ENCODE measurements around the gene CTIF.

DNA sequence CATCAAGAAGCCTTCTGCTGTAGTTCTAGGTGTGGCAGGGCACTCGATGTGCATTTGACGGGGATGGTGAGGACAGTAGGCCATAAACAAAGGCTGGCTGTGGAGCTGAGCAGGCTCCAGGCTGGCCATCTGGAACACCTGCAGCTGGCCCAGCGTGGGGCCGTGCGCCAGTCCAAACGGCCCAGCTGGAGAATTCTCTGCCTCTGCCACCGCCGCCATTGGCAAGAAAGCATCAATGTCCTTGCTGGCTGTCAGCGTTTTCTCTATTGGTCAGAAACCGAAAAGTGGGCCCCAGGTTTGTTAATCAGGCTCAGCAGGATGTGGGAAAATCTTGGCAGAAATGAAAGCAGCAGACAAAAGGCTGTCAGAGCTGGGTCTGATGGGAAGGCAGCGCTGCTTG, 24.0 kb upstream of the CTIF start:
- TF ChIP-seq, protein P1, sequence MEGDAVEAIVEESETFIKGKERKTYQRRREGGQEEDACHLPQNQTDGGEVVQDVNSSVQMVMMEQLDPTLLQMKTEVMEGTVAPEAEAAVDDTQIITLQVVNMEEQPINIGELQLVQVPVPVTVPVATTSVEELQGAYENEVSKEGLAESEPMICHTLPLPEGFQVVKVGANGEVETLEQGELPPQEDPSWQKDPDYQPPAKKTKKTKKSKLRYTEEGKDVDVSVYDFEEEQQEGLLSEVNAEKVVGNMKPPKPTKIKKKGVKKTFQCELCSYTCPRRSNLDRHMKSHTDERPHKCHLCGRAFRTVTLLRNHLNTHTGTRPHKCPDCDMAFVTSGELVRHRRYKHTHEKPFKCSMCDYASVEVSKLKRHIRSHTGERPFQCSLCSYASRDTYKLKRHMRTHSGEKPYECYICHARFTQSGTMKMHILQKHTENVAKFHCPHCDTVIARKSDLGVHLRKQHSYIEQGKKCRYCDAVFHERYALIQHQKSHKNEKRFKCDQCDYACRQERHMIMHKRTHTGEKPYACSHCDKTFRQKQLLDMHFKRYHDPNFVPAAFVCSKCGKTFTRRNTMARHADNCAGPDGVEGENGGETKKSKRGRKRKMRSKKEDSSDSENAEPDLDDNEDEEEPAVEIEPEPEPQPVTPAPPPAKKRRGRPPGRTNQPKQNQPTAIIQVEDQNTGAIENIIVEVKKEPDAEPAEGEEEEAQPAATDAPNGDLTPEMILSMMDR (IDR thresholded peaks at IDR 0.05; ENCODE audit: poor library complexity, severe bottlenecking) = no peak
- TF ChIP-seq EP300 (conservative IDR thresholded peaks at IDR 0.05; ENCODE audit: poor library complexity, severe bottlenecking) (no peak), SMC3 (conservative IDR thresholded peaks at IDR 0.05; ENCODE audit: poor library complexity) (no peak), POLR2AphosphoS5 (IDR thresholded peaks at IDR 0.05) (no peak), EZH2 (IDR thresholded peaks at IDR 0.05; ENCODE audit: borderline replicate concordance, insufficient read depth, low read length, poor library complexity, severe bottlenecking) (no peak), MXI1 (conservative IDR thresholded peaks at IDR 0.05; ENCODE audit: poor library complexity, severe bottlenecking) (no peak)
- TF ChIP-seq, protein P2, sequence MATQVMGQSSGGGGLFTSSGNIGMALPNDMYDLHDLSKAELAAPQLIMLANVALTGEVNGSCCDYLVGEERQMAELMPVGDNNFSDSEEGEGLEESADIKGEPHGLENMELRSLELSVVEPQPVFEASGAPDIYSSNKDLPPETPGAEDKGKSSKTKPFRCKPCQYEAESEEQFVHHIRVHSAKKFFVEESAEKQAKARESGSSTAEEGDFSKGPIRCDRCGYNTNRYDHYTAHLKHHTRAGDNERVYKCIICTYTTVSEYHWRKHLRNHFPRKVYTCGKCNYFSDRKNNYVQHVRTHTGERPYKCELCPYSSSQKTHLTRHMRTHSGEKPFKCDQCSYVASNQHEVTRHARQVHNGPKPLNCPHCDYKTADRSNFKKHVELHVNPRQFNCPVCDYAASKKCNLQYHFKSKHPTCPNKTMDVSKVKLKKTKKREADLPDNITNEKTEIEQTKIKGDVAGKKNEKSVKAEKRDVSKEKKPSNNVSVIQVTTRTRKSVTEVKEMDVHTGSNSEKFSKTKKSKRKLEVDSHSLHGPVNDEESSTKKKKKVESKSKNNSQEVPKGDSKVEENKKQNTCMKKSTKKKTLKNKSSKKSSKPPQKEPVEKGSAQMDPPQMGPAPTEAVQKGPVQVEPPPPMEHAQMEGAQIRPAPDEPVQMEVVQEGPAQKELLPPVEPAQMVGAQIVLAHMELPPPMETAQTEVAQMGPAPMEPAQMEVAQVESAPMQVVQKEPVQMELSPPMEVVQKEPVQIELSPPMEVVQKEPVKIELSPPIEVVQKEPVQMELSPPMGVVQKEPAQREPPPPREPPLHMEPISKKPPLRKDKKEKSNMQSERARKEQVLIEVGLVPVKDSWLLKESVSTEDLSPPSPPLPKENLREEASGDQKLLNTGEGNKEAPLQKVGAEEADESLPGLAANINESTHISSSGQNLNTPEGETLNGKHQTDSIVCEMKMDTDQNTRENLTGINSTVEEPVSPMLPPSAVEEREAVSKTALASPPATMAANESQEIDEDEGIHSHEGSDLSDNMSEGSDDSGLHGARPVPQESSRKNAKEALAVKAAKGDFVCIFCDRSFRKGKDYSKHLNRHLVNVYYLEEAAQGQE (IDR thresholded peaks at IDR 0.05; ENCODE audit: borderline replicate concordance) = no peak

Measured in neural cell (in vitro differentiated cells).